Measurements from ENCODE around the gene FUT8.

The FUT8 gene

DNA sequence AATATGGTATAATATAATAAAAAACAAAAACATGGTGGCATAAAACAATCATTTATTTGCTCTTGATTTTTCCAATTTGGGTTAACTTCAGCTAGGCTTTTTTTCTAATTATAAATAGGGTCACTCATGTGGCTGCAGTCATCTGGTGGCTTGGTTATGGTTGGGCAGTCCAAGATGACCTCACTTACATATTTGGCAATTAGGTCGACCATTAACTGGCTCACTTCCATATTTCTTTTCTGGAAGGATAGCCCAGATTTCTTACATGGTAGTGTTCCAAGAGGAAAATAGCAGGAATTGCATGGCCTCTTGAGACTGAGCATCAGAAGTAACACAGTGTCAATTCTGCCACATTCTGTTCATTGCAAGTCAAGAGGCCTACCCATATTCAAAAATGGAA, 153.4 kb downstream of the FUT8 start:
- H3K27me3 ChIP-seq (ENCODE audit: low read depth, low read length): no peaks in the 10 kb centered on the region
- H3K4me1 ChIP-seq (ENCODE audit: control insufficient read depth in 1 of 2, insufficient read depth in 2 of 2, low read length in 2 of 2): no peaks in the 10 kb centered on the region
- no peak overlapping the region for H3K27ac ChIP-seq (ENCODE audit: low read length)
- no peaks in the 10 kb centered on the region for H3K9me3 ChIP-seq (ENCODE audit: control insufficient read depth in 1 of 2, low read length in 2 of 2)
- H3K4me3 ChIP-seq (ENCODE audit: low read depth in 1 of 2, low read length in 2 of 2): no peak overlapping the region
- H3K36me3 ChIP-seq (ENCODE audit: control insufficient read depth in 1 of 2, insufficient read depth in 2 of 2, low read length in 2 of 2): peaks cover 0 to 4% of the 10 kb centered on the region in 2 donors

DNA sequence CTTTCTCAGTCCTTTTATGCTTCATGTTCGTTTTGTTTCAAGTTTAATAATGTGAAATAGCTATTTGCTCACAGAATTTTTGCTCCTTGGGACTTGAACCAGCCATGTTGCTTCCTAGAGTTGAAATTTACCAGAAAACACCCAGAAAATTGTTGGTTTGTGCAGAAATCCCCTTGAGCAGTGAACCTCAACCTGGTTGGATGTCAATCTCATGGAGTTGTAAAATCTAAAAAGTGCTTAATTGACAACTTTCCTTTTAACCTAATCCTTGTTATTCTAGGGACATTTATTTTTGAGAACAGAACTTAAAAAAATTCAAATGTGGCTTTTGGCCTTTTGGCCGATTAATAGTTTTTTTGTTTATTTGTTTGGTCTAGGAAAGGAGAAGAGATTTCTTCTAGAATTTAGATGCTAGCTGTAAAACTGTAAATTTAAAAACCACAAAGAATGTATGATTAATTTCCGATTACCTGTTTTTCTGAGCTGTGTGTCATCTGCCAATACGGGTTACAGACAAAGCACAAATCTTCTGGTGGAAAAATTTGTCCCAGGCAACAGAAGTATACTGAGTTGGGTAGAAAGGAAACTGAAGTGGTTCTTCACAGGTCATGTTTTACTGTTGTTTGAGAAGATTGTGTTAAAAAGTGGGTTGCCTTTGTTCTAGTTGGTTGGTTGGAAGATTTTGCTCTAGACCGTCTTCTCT, 154.4 kb downstream of the FUT8 start:
- Histone ChIP-seq H3K4me1 (ENCODE audit: control insufficient read depth in 1 of 2, insufficient read depth in 2 of 2, low read length in 2 of 2) (no peaks in the 10 kb centered on the region), H3K27ac (ENCODE audit: low read length) (no peak overlapping the region), H3K27me3 (ENCODE audit: low read depth, low read length) (no peaks in the 10 kb centered on the region), H3K4me3 (ENCODE audit: low read depth in 1 of 2, low read length in 2 of 2) (no peak overlapping the region), H3K36me3 (ENCODE audit: control insufficient read depth in 1 of 2, insufficient read depth in 2 of 2, low read length in 2 of 2) (no peaks in the 10 kb centered on the region), H3K9me3 (ENCODE audit: control insufficient read depth in 1 of 2, low read length in 2 of 2) (no peaks in the 10 kb centered on the region)

DNA sequence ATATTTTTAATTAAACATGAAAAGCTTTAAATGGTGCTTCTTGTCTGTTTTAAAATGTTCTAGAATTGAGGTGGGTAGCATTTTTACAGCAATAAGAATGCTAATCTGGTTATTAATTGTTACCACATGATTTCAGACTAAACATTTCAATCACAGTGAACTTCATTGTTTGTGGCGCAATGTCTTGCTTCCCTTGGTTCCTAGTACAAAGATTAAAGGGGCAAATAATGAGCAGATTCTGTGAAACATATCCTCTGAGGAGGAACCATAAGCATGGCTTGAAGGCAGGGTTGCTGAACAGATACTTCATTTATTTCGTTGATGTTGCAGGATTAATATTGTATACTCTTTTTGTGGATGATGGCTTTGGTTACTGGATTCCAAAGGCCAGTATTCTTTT, 162.1 kb downstream of the FUT8 start:
- Histone ChIP-seq H3K9me3 (ENCODE audit: control insufficient read depth in 1 of 2, low read length in 2 of 2) (no peaks in the 10 kb centered on the region), H3K4me3 (ENCODE audit: low read depth in 1 of 2, low read length in 2 of 2) (no peak overlapping the region), H3K27me3 (ENCODE audit: low read depth, low read length) (no peaks in the 10 kb centered on the region), H3K27ac (ENCODE audit: low read length) (no peak overlapping the region), H3K4me1 (ENCODE audit: control insufficient read depth in 1 of 2, insufficient read depth in 2 of 2, low read length in 2 of 2) (no peaks in the 10 kb centered on the region), H3K36me3 (ENCODE audit: control insufficient read depth in 1 of 2, insufficient read depth in 2 of 2, low read length in 2 of 2) (no peaks in the 10 kb centered on the region)

DNA sequence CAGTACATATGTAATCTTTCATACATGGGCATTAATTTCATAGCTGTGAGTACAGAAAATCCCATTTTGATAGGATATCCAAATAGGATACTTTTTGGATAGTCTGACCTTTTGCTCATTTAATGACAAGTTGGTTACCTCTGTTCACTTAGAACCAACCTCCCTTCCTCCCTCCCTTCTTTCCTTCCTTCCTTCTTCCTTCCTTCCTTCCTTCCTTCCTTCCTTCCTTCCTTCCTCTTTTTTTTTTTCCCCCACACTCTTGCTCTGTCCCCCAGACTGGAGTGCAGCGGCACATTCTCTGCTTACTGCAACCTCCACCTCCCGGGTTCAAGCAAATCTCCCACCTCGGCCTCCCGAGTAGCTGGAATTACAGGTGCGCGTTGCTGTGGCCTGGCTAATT, 162.9 kb downstream of the FUT8 start:
- H3K27ac ChIP-seq (ENCODE audit: low read length): no peak overlapping the region
- no peaks in the 10 kb centered on the region for H3K9me3 ChIP-seq (ENCODE audit: control insufficient read depth in 1 of 2, low read length in 2 of 2)
- H3K4me3 ChIP-seq (ENCODE audit: low read depth in 1 of 2, low read length in 2 of 2): no peak overlapping the region
- no peaks in the 10 kb centered on the region for H3K4me1 ChIP-seq (ENCODE audit: control insufficient read depth in 1 of 2, insufficient read depth in 2 of 2, low read length in 2 of 2)
- no peaks in the 10 kb centered on the region for H3K27me3 ChIP-seq (ENCODE audit: low read depth, low read length)
- H3K36me3 ChIP-seq (ENCODE audit: control insufficient read depth in 1 of 2, insufficient read depth in 2 of 2, low read length in 2 of 2): no peaks in the 10 kb centered on the region

DNA sequence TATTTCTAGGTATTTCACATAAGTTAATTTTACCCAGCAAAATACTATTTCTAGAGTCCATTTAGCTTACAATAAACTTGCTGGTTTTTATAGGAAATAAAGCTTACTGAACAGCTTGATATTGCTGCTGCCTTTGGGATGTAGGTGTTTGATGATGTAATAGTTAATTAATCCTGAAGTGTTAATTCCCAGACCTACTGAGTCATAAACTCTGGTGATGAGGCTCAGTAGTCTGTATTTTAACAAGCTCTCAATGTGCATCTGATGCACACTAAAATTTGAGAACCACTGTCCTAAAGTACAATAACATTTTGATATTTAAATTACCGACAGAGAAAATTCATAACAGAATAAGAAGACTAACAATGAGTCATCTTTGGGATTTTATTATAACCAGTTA, 168.4 kb downstream of the FUT8 start:
- no peak overlapping the region for H3K27ac ChIP-seq (ENCODE audit: low read length)
- no peak overlapping the region for H3K4me3 ChIP-seq (ENCODE audit: low read depth in 1 of 2, low read length in 2 of 2)
- no peaks in the 10 kb centered on the region for H3K27me3 ChIP-seq (ENCODE audit: low read depth, low read length)
- H3K4me1 ChIP-seq (ENCODE audit: control insufficient read depth in 1 of 2, insufficient read depth in 2 of 2, low read length in 2 of 2): no peaks in the 10 kb centered on the region
- H3K9me3 ChIP-seq (ENCODE audit: control insufficient read depth in 1 of 2, low read length in 2 of 2): no peaks in the 10 kb centered on the region
- H3K36me3 ChIP-seq (ENCODE audit: control insufficient read depth in 1 of 2, insufficient read depth in 2 of 2, low read length in 2 of 2): no peaks in the 10 kb centered on the region

DNA sequence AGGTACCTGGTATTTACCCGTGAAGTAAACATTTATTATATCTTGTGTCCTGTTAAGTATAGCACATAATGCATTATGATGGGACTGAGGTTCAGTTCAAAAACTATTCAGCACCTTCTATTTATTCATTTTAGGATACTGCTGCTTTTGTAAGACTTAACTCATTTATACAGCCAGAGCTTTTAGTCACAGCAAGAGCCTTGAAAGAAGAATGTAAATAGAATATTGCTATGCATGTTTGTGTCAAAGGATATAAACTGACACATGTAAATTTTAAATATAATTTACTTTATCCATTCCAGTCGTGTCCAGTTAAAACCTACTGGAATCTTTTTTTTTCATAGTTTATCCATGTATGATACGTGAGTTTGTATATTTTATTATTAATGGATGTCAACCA, 168.8 kb downstream of the FUT8 start:
- Histone ChIP-seq H3K4me3 (ENCODE audit: low read depth in 1 of 2, low read length in 2 of 2) (no peak overlapping the region), H3K27me3 (ENCODE audit: low read depth, low read length) (no peaks in the 10 kb centered on the region), H3K4me1 (ENCODE audit: control insufficient read depth in 1 of 2, insufficient read depth in 2 of 2, low read length in 2 of 2) (no peaks in the 10 kb centered on the region), H3K27ac (ENCODE audit: low read length) (no peak overlapping the region), H3K9me3 (ENCODE audit: control insufficient read depth in 1 of 2, low read length in 2 of 2) (no peaks in the 10 kb centered on the region), H3K36me3 (ENCODE audit: control insufficient read depth in 1 of 2, insufficient read depth in 2 of 2, low read length in 2 of 2) (no peaks in the 10 kb centered on the region)

DNA sequence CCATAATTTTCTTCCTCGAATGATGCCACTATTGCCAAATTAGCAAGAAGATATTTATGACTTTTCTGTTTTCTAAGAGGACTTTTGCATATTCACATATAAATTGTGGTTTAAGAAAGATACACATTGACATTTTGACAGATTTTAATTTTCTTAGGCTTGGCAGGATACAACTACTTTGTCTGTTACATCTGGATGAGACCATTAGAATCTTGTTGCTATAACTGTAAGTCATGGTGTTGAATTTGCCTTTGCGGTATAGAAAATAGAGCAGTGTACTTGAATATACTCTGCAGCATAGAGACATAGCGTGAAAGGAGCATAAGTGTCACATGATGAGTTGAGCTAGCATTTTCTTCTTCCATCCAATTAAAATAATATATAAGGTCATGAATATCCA, 169.3 kb downstream of the FUT8 start:
- Histone ChIP-seq H3K9me3 (ENCODE audit: control insufficient read depth in 1 of 2, low read length in 2 of 2) (no peaks in the 10 kb centered on the region), H3K4me1 (ENCODE audit: control insufficient read depth in 1 of 2, insufficient read depth in 2 of 2, low read length in 2 of 2) (no peaks in the 10 kb centered on the region), H3K27me3 (ENCODE audit: low read depth, low read length) (no peaks in the 10 kb centered on the region), H3K36me3 (ENCODE audit: control insufficient read depth in 1 of 2, insufficient read depth in 2 of 2, low read length in 2 of 2) (no peaks in the 10 kb centered on the region), H3K27ac (ENCODE audit: low read length) (no peak overlapping the region), H3K4me3 (ENCODE audit: low read depth in 1 of 2, low read length in 2 of 2) (no peak overlapping the region)

DNA sequence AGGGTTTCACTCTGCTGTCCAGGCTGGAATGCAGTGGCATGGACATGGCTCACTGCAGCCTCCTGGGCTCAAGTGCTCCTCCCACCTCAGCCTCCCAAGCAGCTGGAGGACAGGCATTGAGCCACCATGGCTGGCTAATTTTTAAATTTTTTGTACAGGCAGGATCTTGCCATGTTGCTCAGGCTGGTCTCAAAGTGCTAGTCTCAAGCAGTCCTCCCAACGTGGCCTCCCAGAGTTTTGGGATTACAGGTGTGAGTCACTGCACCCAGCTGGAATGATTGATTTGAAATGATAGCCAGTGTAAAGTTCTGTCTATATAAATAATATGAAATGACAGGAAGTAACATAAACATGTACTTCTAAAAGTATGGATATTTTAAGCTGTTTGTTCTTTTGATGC, 172.7 kb downstream of the FUT8 start:
- Histone ChIP-seq H3K27ac (ENCODE audit: low read length) (no peak overlapping the region), H3K4me1 (ENCODE audit: control insufficient read depth in 1 of 2, insufficient read depth in 2 of 2, low read length in 2 of 2) (no peaks in the 10 kb centered on the region), H3K36me3 (ENCODE audit: control insufficient read depth in 1 of 2, insufficient read depth in 2 of 2, low read length in 2 of 2) (no peaks in the 10 kb centered on the region), H3K4me3 (ENCODE audit: low read depth in 1 of 2, low read length in 2 of 2) (no peak overlapping the region), H3K27me3 (ENCODE audit: low read depth, low read length) (no peaks in the 10 kb centered on the region), H3K9me3 (ENCODE audit: control insufficient read depth in 1 of 2, low read length in 2 of 2) (no peaks in the 10 kb centered on the region)

DNA sequence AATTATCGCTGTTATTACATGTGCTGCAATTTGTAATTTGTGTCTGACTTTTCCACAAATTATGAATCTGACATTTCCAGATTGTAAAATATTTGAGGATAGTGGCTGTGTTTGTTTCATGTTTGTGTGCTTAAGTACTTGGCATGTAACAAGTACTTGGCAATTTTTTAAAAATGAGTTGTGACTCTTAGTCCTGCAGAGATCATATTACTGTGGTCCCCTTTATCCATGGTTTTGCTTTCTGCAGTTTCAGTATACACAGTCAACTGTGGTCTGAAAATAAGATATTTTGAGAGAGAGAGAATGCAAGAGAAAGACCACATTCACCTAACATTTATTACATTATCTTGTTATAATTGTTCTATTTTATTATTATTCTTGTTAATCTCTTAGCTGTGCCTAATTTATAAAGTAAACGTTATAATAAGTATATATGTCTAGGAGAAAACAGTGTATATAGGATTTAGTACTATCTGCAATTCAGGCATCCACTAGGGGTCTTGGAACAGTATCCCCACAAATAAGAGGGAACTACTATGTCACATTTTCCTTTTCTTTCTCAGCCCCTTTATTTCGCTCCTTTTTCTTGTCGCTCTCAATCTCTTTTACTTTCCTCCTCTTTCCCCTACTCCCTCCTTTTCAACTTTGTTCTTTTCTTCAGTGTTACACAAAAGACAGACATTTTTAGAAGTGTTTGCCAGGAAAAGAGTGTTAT, 176.1 kb downstream of the FUT8 start:
- no peaks in the 10 kb centered on the region for H3K9me3 ChIP-seq (ENCODE audit: control insufficient read depth in 1 of 2, low read length in 2 of 2)
- no peak overlapping the region for H3K27ac ChIP-seq (ENCODE audit: low read length)
- H3K27me3 ChIP-seq (ENCODE audit: low read depth, low read length): no peaks in the 10 kb centered on the region
- H3K4me3 ChIP-seq (ENCODE audit: low read depth in 1 of 2, low read length in 2 of 2): no peak overlapping the region
- no peaks in the 10 kb centered on the region for H3K4me1 ChIP-seq (ENCODE audit: control insufficient read depth in 1 of 2, insufficient read depth in 2 of 2, low read length in 2 of 2)
- H3K36me3 ChIP-seq (ENCODE audit: control insufficient read depth in 1 of 2, insufficient read depth in 2 of 2, low read length in 2 of 2): no peaks in the 10 kb centered on the region

DNA sequence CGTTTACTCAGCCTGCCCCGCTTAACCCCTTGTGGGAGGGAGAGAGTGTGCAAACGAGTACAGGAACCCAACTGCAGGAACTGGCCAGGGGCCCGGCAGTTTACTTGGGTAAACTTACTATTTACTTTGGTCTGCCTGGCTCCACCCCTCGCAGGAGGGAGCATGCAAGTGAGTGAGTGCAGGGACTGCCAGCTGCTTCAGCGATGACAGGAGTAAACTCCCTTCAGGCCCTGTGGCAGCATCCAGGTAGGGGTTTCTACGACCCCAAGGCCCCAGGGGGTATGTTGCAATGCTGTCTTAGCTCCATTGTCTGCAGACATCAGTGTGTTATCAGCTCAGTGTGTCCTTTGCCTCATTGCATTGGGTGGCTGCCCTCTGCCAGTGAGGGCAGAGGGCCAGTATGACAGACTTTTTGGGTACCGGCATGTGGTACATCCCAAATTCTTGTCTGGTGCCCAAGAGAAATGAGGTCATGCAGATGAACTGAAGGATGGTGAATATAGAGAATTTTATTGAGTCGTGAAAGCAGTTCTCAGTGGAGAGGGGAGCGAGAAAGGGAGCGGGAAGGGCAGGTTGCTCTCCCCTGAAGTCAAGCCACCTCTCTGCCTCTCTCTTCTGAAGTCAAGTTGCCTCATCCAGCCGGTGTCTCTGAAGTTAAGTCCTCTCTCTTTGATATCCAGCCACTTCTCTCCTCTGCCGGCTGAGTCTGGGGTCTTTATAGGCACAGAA, 181.8 kb downstream of the FUT8 start:
- no peaks in the 10 kb centered on the region for H3K27me3 ChIP-seq (ENCODE audit: low read depth, low read length)
- no peaks in the 10 kb centered on the region for H3K9me3 ChIP-seq (ENCODE audit: control insufficient read depth in 1 of 2, low read length in 2 of 2)
- H3K4me3 ChIP-seq (ENCODE audit: low read depth in 1 of 2, low read length in 2 of 2): no peak overlapping the region
- no peaks in the 10 kb centered on the region for H3K36me3 ChIP-seq (ENCODE audit: control insufficient read depth in 1 of 2, insufficient read depth in 2 of 2, low read length in 2 of 2)
- no peak overlapping the region for H3K27ac ChIP-seq (ENCODE audit: low read length)
- H3K4me1 ChIP-seq (ENCODE audit: control insufficient read depth in 1 of 2, insufficient read depth in 2 of 2, low read length in 2 of 2): no peaks in the 10 kb centered on the region

DNA sequence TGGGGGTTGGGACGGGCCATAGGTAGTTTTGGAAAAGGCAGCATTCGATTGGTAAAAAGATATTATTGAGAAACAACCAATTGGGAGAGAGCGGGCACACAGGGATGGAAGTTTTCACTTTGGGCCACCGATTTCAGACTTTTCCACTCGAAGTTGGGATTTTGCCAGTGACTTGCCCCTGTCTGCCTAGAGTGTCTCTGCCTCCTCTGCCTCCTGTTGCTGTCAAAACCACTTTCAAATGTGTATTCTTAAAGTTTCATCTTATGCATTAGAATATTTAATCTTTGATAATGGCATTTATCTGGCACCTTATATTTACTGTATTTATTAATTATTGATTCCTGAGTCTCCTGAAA, 182.3 kb downstream of the FUT8 start:
- H3K27ac ChIP-seq (ENCODE audit: low read length): no peak overlapping the region
- H3K9me3 ChIP-seq (ENCODE audit: control insufficient read depth in 1 of 2, low read length in 2 of 2): no peaks in the 10 kb centered on the region
- no peak overlapping the region for H3K4me3 ChIP-seq (ENCODE audit: low read depth in 1 of 2, low read length in 2 of 2)
- H3K36me3 ChIP-seq (ENCODE audit: control insufficient read depth in 1 of 2, insufficient read depth in 2 of 2, low read length in 2 of 2): no peaks in the 10 kb centered on the region
- no peaks in the 10 kb centered on the region for H3K27me3 ChIP-seq (ENCODE audit: low read depth, low read length)
- no peaks in the 10 kb centered on the region for H3K4me1 ChIP-seq (ENCODE audit: control insufficient read depth in 1 of 2, insufficient read depth in 2 of 2, low read length in 2 of 2)

Data from muscle layer of duodenum (tissue), 2 donors.